H1 (cell line): Measurements from ENCODE around the gene DDT. TPM values are rescaled to one million over a fixed set of nuclear protein-coding genes. Genes with fewer than 3 reads are reported as not detected.

Experiments
- CTCF ChIA-PET: fragments of 300-600 bp; sonication (Branson Sonifier 250); formaldehyde crosslinking; loops from one replicate; lab custom pipeline; 2021; ENCODE audit not compliant: partially characterized antibody; lab: Charles Lee
- POLR2A ChIA-PET: fragments of 300-600 bp; sonication (Branson Sonifier 250); formaldehyde crosslinking; loops from one replicate; lab custom pipeline; 2021; ENCODE audit warnings: inconsistent platforms; ENCODE audit not compliant: partially characterized antibody; lab: Charles Lee
- DNase-seq, 2 experiments: peaks; one replicate each; pipeline versions ENCODE4 v3.0.0 to v3.0.0-alpha.2; 2010 to 2022; ENCODE audit warnings: low spot score in 2 of 2, low read depth in 1 of 2, mixed read lengths in 1 of 2
- FAIRE-seq: peaks from 2 replicates; lab custom pipeline; 2011; peaks lifted over from hg19 to GRCh38; lab: Jason Lieb, UNC
- H2AFZ ChIP-seq: 2 replicates; pipeline ENCODE4 v1.8.1; 2012; ENCODE audit warnings: low read length, inconsistent platforms
- H2AK5ac ChIP-seq: 2 replicates; pipeline ENCODE4 v1.6.1; 2013; ENCODE audit warnings: low read depth, low read length
- H2BK120ac ChIP-seq: replicated peaks from 2 replicates; pipeline ENCODE3; 2013; ENCODE audit warnings: low read depth, low read length, inconsistent platforms
- H2BK12ac ChIP-seq: 2 replicates; pipeline ENCODE4 v1.6.1; 2013; ENCODE audit warnings: low read depth, low read length
- H2BK15ac ChIP-seq: 2 replicates; pipeline ENCODE4 v1.6.1; 2013; ENCODE audit warnings: low read length
- H2BK20ac ChIP-seq: 2 replicates; pipeline ENCODE4 v1.6.1; 2013; ENCODE audit warnings: low read length
- H2BK5ac ChIP-seq: 2 replicates; pipeline ENCODE4 v1.6.1; 2013; ENCODE audit warnings: low read depth, low read length
- H3K14ac ChIP-seq: 2 replicates; pipeline ENCODE4 v1.6.1; 2013; ENCODE audit warnings: inconsistent platforms; ENCODE audit not compliant: insufficient read length
- H3K18ac ChIP-seq: 2 replicates; pipeline ENCODE4 v1.6.1; 2013; ENCODE audit warnings: low read length; ENCODE audit errors: extremely low read depth
- H3K23ac ChIP-seq: 2 replicates; pipeline ENCODE4 v1.6.1; 2013; ENCODE audit warnings: inconsistent platforms; ENCODE audit not compliant: insufficient read length
- H3K23me2 ChIP-seq: 2 replicates; pipeline ENCODE4 v1.6.1; 2013; ENCODE audit warnings: low read depth, low read length
- H3K27ac ChIP-seq: 2 replicates; pipeline ENCODE4 v1.6.1; 2011; ENCODE audit warnings: low read depth, low read length, inconsistent platforms
- H3K27me3 ChIP-seq, 4 experiments: replicated peaks in 1 of 4; 1 replicate in 1 of 4; 2 replicates in 3 of 4; pipeline versions ENCODE4 v1.6.1 to v1.8.1; 2011 to 2013; ENCODE audit warnings: low read length in 3 of 4, mild to moderate bottlenecking in 3 of 4, inconsistent platforms in 2 of 4, mixed read lengths in 2 of 4, moderate library complexity in 1 of 4; ENCODE audit not compliant: control insufficient read depth in 3 of 4, insufficient read depth in 3 of 4; ENCODE audit errors: extremely low read depth in 1 of 4
- H3K36me3 ChIP-seq, 4 experiments: 2 replicates each; pipeline versions ENCODE4 v1.6.1 to v1.8.1; 2011 to 2013; ENCODE audit warnings: mild to moderate bottlenecking in 4 of 4, low read length in 3 of 4, moderate library complexity in 2 of 4, control low read depth in 1 of 4, inconsistent platforms in 1 of 4; ENCODE audit not compliant: insufficient read depth in 4 of 4, control insufficient read depth in 2 of 4
- H3K4ac ChIP-seq: replicated peaks from 2 replicates; pipeline ENCODE3; 2013; ENCODE audit warnings: low read length, low read depth, mixed read lengths, inconsistent platforms; ENCODE audit not compliant: insufficient read length
- H3K4me1 ChIP-seq, 4 experiments: replicated peaks in 1 of 4; 1 replicate in 1 of 4; 2 replicates in 3 of 4; pipeline versions ENCODE4 v1.6.1 to v1.8.1; 2011 to 2013; ENCODE audit warnings: low read length in 3 of 4, inconsistent platforms in 2 of 4, mixed read lengths in 1 of 4; ENCODE audit not compliant: insufficient read depth in 4 of 4, control insufficient read depth in 3 of 4
- H3K4me2 ChIP-seq, 2 experiments: 2 replicates each; pipeline versions ENCODE4 v1.6.1 to v1.8.1; 2011 to 2013; ENCODE audit warnings: low read depth in 2 of 2, low read length in 2 of 2, control low read depth in 1 of 2, inconsistent platforms in 1 of 2, mild to moderate bottlenecking in 1 of 2; ENCODE audit not compliant: insufficient read depth in 1 of 2
- H3K4me3 ChIP-seq, 4 experiments: fragments of 200-600, 300-600 bp in 1 of 4; sonication (generic), shearing (Covaris generic), sonication (Bioruptor Twin) in 1 of 4; 2 replicates each; pipeline versions ENCODE4 v1.5.1 to v1.8.1; 2011 to 2016; ENCODE audit warnings: low read length in 4 of 4, low read depth in 3 of 4, control low read depth in 2 of 4, inconsistent platforms in 2 of 4, mild to moderate bottlenecking in 2 of 4, mixed read lengths in 1 of 4, moderate library complexity in 1 of 4; ENCODE audit not compliant: insufficient read depth in 2 of 4; ENCODE audit errors: extremely low read depth in 1 of 4
- H3K56ac ChIP-seq: replicated peaks from 2 replicates; pipeline ENCODE3; 2013; ENCODE audit warnings: low read depth, mild to moderate bottlenecking, mixed read lengths, low read length, inconsistent platforms; ENCODE audit not compliant: insufficient read length
- H3K79me1 ChIP-seq: 2 replicates; pipeline ENCODE4 v1.6.1; 2013; ENCODE audit warnings: low read depth, low read length, control low read depth
- H3K79me2 ChIP-seq, 2 experiments: 2 replicates each; pipeline versions ENCODE4 v1.6.1 to v1.8.1; 2012 to 2013; ENCODE audit warnings: low read length in 2 of 2, mild to moderate bottlenecking in 2 of 2, inconsistent platforms in 1 of 2; ENCODE audit not compliant: insufficient read depth in 2 of 2, control insufficient read depth in 1 of 2
- H3K9ac ChIP-seq, 4 experiments: replicated peaks in 1 of 4; 1 replicate in 1 of 4; 2 replicates in 3 of 4; pipeline versions ENCODE4 v1.6.1 to v1.8.1; 2011 to 2013; ENCODE audit warnings: low read depth in 3 of 4, low read length in 3 of 4, control low read depth in 2 of 4, mild to moderate bottlenecking in 2 of 4, moderate library complexity in 2 of 4, inconsistent platforms in 1 of 4; ENCODE audit errors: extremely low read depth in 1 of 4
- H3K9me3 ChIP-seq, 2 experiments: 2 replicates each; pipeline versions ENCODE4 v1.6.1 to v1.8.1; 2012 to 2013; ENCODE audit warnings: mild to moderate bottlenecking in 2 of 2, moderate library complexity in 2 of 2, control low read depth in 1 of 2, inconsistent platforms in 1 of 2, low read depth in 1 of 2, low read length in 1 of 2, mixed read lengths in 1 of 2; ENCODE audit not compliant: insufficient read depth in 2 of 2
- H4K20me1 ChIP-seq, 2 experiments: replicated peaks in 1 of 2; 2 replicates each; pipeline versions ENCODE3 to v1.8.1; 2011 to 2013; ENCODE audit warnings: inconsistent platforms in 2 of 2, low read length in 2 of 2, mild to moderate bottlenecking in 1 of 2; ENCODE audit not compliant: insufficient read depth in 2 of 2, control insufficient read depth in 1 of 2
- H4K5ac ChIP-seq: 2 replicates; pipeline ENCODE4 v1.6.1; 2013; ENCODE audit warnings: low read length, low read depth, mixed read lengths, inconsistent platforms; ENCODE audit not compliant: insufficient read length
- H4K8ac ChIP-seq: 2 replicates; pipeline ENCODE4 v1.8.0; 2013; ENCODE audit warnings: mild to moderate bottlenecking, moderate library complexity, low read length, inconsistent platforms; ENCODE audit not compliant: insufficient read depth; ENCODE audit errors: extremely low read depth
- H4K91ac ChIP-seq: replicated peaks from 2 replicates; pipeline ENCODE3; 2013; ENCODE audit warnings: low read length, mixed read lengths, inconsistent platforms; ENCODE audit not compliant: insufficient read length
- EGR1 ChIP-seq: IDR thresholded peaks from 2 replicates; pipeline ENCODE4 v1.6.1; 2011; ENCODE audit warnings: low read depth, low read length, borderline replicate concordance
- EZH2 ChIP-seq: fragments of 200-600 bp; sonication (generic); IDR thresholded peaks from 2 replicates; pipeline ENCODE4 v1.7.1; 2012; ENCODE audit warnings: low read depth, mild to moderate bottlenecking, moderate library complexity, low read length, inconsistent platforms; ENCODE audit not compliant: severe bottlenecking
- POU5F1 ChIP-seq: IDR thresholded peaks from 2 replicates; pipeline ENCODE4 v1.6.1; 2011; ENCODE audit warnings: low read depth, mild to moderate bottlenecking, low read length, moderate library complexity
- RAD21 ChIP-seq, 2 experiments: IDR thresholded peaks in 1 of 2; conservative IDR thresholded peaks in 1 of 2; 2 replicates each; pipeline ENCODE4 v1.6.1; 2011; ENCODE audit warnings: low read depth in 2 of 2, low read length in 2 of 2, improper control_type of control experiment in 1 of 2, inconsistent platforms in 1 of 2, mild to moderate bottlenecking in 1 of 2, moderate library complexity in 1 of 2
- RNF2 ChIP-seq: fragments of 200-900, 300-1000 bp; sonication (generic); IDR thresholded peaks from 2 replicates; pipeline ENCODE4 v1.7.1; 2016; ENCODE audit warnings: borderline replicate concordance, low read depth, mild to moderate bottlenecking, antibody characterized with exemption, low read length; ENCODE audit not compliant: poor library complexity, severe bottlenecking; ENCODE audit errors: missing control alignments
- SP2 ChIP-seq: IDR thresholded peaks from 2 replicates; pipeline ENCODE4 v1.6.1; 2012; ENCODE audit warnings: mild to moderate bottlenecking, low read length, inconsistent platforms
- TBP ChIP-seq: IDR thresholded peaks from 2 replicates; pipeline ENCODE4 v1.6.1; 2011; ENCODE audit warnings: low read depth, low read length, improper control_type of control experiment
- whole genome bisulfite sequencing, 2 experiments: shearing (Covaris generic) in 1 of 2; methylation state at CpG; one replicate each; pipeline versions ENCODE4 v1.1.6 to v1.1.7; 2013 to 2015; ENCODE audit warnings: low lambda C conversion rate in 2 of 2, mixed read lengths in 2 of 2, inconsistent platforms in 1 of 2, low coverage in 1 of 2, missing lambda C conversion rate in 1 of 2; ENCODE audit not compliant: insufficient replicate concordance in 2 of 2, insufficient coverage in 1 of 2, insufficient read length in 1 of 2; ENCODE audit errors: extremely low coverage in 1 of 2, missing lambda C conversion rate in 1 of 2; 5-methylcytosine and 5-hydroxymethylcytosine counted together
- polyA plus RNA-seq, 7 experiments: library from polyadenylated mRNA; depleted of rRNA in 3 of 7; stranded (reverse) in 5 of 7; unstranded in 2 of 7; fragments of >200 nt in 5 of 7; fragments of 200-250 nt in 2 of 7; gene quantifications; 1 replicate in 5 of 7; 2 replicates in 1 of 7; 4 replicates in 1 of 7; pipeline versions ENCODE4 v1.2.1 to v1.2.3, GENCODE V29; 2011 to 2013; ENCODE audit warnings: missing spikeins in 2 of 7, mixed read lengths in 2 of 7
- total RNA-seq: library from RNA; stranded (reverse); fragmentation: NEBNext Ultra II Directional; extraction: Animal tissue kit (Norgen Biotek cat#: 25700); gene quantifications from 2 replicates; pipeline ENCODE4 v1.2.1, GENCODE V29; 2021

The DDT gene
- total and polyA plus RNA-seq, 2 of the 8 experiments (the other 6 are each of a cell fraction or from before 2014, with no cell fraction given) = 106 to 341 TPM

GRCh38 chr22:24002272-24002671, 28.0 kb upstream of the DDT start:
- no peak for TF ChIP-seq SP2
- no peak for TF ChIP-seq POU5F1
- no peak for TF ChIP-seq EGR1
- no peak for TF ChIP-seq TBP
- TF ChIP-seq RNF2 = no peak
- no peak for TF ChIP-seq EZH2
- TF ChIP-seq RAD21 (IDR thresholded peaks at IDR 0.05 in 1 of 2, conservative IDR thresholded peaks at IDR 0.05 in 1 of 2; ENCODE audit: low read depth in 2 of 2, low read length in 2 of 2) = no peak
- peak overlapping the region; percentile 48; the same call in 1 of the 2 replicates for H2AK5ac ChIP-seq
- peaks cover 0 to 3% (median 0%) of the 10 kb centered on the region in 4 experiments; a peak in 2 of 7 replicates for H3K4me1 ChIP-seq
- H3K9me3 ChIP-seq = no peaks in the 10 kb centered on the region; a peak in 1 of 4 replicates
- CTCF ChIA-PET = interaction anchor here (1.4 kb wide), 1 partner anchor 172 kb away, joined by 3 read pairs; no protein-coding TSS in a partner anchor
- H2BK15ac ChIP-seq = no peak overlapping the region
- H2BK20ac ChIP-seq = peak overlapping the region; percentile 92
- no peak overlapping the region for H3K56ac ChIP-seq
- H3K4ac ChIP-seq = peak overlapping the region; percentile 91
- no peaks in the 10 kb centered on the region for H3K79me2 ChIP-seq
- H3K14ac ChIP-seq = no peak overlapping the region
- H4K20me1 ChIP-seq = no peaks in the 10 kb centered on the region
- WGBS, 2 experiments = 85% methylated on average over 10 of the region's 10 CpGs; no CpG with 5 or more reads in 1 of the 2 experiments
- DNase-seq (no peak), FAIRE-seq (no peak)
- POLR2A ChIA-PET = no interaction called here
- H3K23me2 ChIP-seq = no peaks in the 10 kb centered on the region
- H2AFZ ChIP-seq = no peak overlapping the region
- peak overlapping the region; percentile 3 for H4K5ac ChIP-seq
- H4K8ac ChIP-seq = peak overlapping the region; percentile 4; the same call in 1 of the 2 replicates
- H3K18ac ChIP-seq = peak overlapping the region; percentile 44; the same call in 1 of the 2 replicates
- no peak overlapping the region for H3K4me3 ChIP-seq
- peaks cover 0 to 3% (median 0%) of the 10 kb centered on the region in 4 experiments; a peak in 3 of 7 replicates for H3K27me3 ChIP-seq
- no peaks in the 10 kb centered on the region for H3K79me1 ChIP-seq
- no peak overlapping the region for H3K27ac ChIP-seq
- no peak overlapping the region for H2BK5ac ChIP-seq
- H3K23ac ChIP-seq = no peak overlapping the region
- H3K36me3 ChIP-seq = no peaks in the 10 kb centered on the region
- peak overlapping the region; percentile 85 for H4K91ac ChIP-seq
- no peak overlapping the region for H3K4me2 ChIP-seq
- H2BK120ac ChIP-seq = no peak overlapping the region
- peak overlapping the region; percentile 69; the same call in 1 of the 2 replicates for H2BK12ac ChIP-seq
- H3K9ac ChIP-seq = no peak overlapping the region
